ENCODE measurements around the gene DDX60. TPM values are rescaled to one million over a fixed set of nuclear protein-coding genes. Genes with fewer than 3 reads are reported as not detected.

Gene DDX60, protein sequence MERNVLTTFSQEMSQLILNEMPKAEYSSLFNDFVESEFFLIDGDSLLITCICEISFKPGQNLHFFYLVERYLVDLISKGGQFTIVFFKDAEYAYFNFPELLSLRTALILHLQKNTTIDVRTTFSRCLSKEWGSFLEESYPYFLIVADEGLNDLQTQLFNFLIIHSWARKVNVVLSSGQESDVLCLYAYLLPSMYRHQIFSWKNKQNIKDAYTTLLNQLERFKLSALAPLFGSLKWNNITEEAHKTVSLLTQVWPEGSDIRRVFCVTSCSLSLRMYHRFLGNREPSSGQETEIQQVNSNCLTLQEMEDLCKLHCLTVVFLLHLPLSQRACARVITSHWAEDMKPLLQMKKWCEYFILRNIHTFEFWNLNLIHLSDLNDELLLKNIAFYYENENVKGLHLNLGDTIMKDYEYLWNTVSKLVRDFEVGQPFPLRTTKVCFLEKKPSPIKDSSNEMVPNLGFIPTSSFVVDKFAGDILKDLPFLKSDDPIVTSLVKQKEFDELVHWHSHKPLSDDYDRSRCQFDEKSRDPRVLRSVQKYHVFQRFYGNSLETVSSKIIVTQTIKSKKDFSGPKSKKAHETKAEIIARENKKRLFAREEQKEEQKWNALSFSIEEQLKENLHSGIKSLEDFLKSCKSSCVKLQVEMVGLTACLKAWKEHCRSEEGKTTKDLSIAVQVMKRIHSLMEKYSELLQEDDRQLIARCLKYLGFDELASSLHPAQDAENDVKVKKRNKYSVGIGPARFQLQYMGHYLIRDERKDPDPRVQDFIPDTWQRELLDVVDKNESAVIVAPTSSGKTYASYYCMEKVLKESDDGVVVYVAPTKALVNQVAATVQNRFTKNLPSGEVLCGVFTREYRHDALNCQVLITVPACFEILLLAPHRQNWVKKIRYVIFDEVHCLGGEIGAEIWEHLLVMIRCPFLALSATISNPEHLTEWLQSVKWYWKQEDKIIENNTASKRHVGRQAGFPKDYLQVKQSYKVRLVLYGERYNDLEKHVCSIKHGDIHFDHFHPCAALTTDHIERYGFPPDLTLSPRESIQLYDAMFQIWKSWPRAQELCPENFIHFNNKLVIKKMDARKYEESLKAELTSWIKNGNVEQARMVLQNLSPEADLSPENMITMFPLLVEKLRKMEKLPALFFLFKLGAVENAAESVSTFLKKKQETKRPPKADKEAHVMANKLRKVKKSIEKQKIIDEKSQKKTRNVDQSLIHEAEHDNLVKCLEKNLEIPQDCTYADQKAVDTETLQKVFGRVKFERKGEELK (N-terminal part only)
- 17.1 to 19.6 TPM (median 19.2 TPM) in 3 replicates for total RNA-seq

DNA sequence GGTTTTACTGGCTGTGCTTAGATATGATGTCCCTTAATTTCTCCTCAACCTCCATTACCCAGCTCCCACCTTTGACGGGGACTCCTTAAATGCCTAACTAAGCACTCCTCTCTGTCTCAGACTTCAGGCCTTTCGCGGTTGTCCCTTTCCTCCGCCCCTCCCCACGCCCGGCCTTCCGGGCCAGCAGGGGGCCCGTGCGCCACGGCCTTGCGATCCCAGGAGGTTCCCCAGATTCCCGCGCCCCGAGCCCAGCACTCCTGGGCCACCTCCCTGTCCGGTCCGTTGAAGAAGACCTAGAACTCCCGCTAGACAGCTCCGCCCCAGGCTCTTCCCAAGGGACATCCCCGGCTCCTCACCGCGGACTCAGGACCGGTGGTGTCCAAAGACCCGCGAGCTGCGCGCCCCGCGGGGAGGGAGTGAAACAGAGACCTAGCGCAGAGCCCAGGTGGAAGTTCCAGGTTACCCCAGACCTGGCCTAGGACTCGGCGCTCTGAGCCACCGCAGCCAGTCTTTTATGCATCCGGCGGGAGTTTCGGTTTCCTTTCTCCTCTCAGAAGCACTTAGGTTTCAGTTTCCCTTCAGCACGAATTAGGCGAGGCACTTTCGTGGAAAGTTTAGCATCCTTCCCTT, at the start of gene DDX60:
DDX60 (minus strand) TSS at position 487 of the 630 bp plus-strand sequence. CDS start 7,493 bp downstream, outside the sequence.
- peaks cover 27% of the 10 kb centered on the region for H3K4me1 Mint-ChIP-seq
- H3K4me3 Mint-ChIP-seq: peak within 1 kb of the TSS; percentile 88
- DNase-seq (ENCODE audit: low spot score in 2 of 2, unreplicated experiment in 2 of 2): peak; percentile 35 to 75
- TF ChIP-seq CTCF (IDR thresholded peaks at IDR 0.05; ENCODE audit: unreplicated experiment): peak; percentile 39
- peak within 1 kb of the TSS; percentile 99 for H3K27ac Mint-ChIP-seq
- peaks cover 6% of the 10 kb centered on the region for H3K27me3 Mint-ChIP-seq (ENCODE audit: low read depth)
- no peaks in the 10 kb centered on the region for H3K36me3 Mint-ChIP-seq
- no peaks in the 10 kb centered on the region for H3K9me3 Mint-ChIP-seq

DNA sequence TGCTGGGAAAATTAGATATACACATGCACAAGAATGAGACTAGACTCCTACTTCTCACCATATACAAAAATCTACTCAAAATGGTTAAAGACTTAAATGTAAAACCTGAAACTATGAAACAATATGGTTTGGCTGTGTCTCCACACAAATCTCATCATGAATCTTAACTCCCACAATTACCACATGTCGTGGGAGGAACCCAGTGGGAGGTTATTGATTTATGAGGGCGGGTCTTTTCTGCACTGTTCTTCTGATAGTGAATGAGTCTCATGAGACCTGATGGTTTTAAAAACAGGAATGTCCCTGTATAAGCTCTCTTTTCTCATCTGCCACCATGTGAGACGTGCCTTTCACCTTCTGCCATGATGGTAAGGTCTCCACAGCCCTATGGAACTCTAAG, 48.5 kb upstream of the DDX60 start:
- peaks cover 43% of the 10 kb centered on the region for H3K36me3 Mint-ChIP-seq
- DNase-seq (ENCODE audit: low spot score in 2 of 2, unreplicated experiment in 2 of 2): no peak
- no peak overlapping the region for H3K4me3 Mint-ChIP-seq

GRCh38 chr4:168362025-168362401, 43.5 kb upstream of the DDX60 start:
- DNase-seq (ENCODE audit: low spot score in 2 of 2, unreplicated experiment in 2 of 2): no peak
- no peaks in the 10 kb centered on the region for H3K27me3 Mint-ChIP-seq (ENCODE audit: low read depth)
- H3K9me3 Mint-ChIP-seq: peaks cover 32% of the 10 kb centered on the region
- no peaks in the 10 kb centered on the region for H3K4me1 Mint-ChIP-seq
- H3K36me3 Mint-ChIP-seq: peaks cover 26% of the 10 kb centered on the region
- no peak for TF ChIP-seq CTCF (IDR thresholded peaks at IDR 0.05; ENCODE audit: unreplicated experiment)
- no peak overlapping the region for H3K27ac Mint-ChIP-seq
- no peak overlapping the region for H3K4me3 Mint-ChIP-seq

More for the DNA sequence above, 48.5 kb upstream of the DDX60 start:
- no peaks in the 10 kb centered on the region for H3K4me1 Mint-ChIP-seq
- no peak for TF ChIP-seq CTCF (IDR thresholded peaks at IDR 0.05; ENCODE audit: unreplicated experiment)
- H3K27ac Mint-ChIP-seq: no peak overlapping the region
- H3K9me3 Mint-ChIP-seq: peaks cover 50% of the 10 kb centered on the region
- H3K27me3 Mint-ChIP-seq (ENCODE audit: low read depth): no peaks in the 10 kb centered on the region

- no peak for TF ChIP-seq CTCF (IDR thresholded peaks at IDR 0.05; ENCODE audit: unreplicated experiment)
- H3K36me3 Mint-ChIP-seq: peaks cover 27% of the 10 kb centered on the region
- no peaks in the 10 kb centered on the region for H3K27me3 Mint-ChIP-seq (ENCODE audit: low read depth)
These were observed 42.9 kb upstream of the DDX60 start for GRCh38 chr4:168361365-168362024.

More at GRCh38 chr4:168361365-168362024, 42.9 kb upstream of the DDX60 start:
- Mint-ChIP-seq H3K27ac (no peak overlapping the region), H3K4me1 (no peaks in the 10 kb centered on the region), H3K9me3 (peaks cover 31% of the 10 kb centered on the region), H3K4me3 (no peak overlapping the region)
- no peak for DNase-seq (ENCODE audit: low spot score in 2 of 2, unreplicated experiment in 2 of 2)

Data from mesothelial cell of epicardium (in vitro differentiated cells).